ENCODE results near the gene SUCLA2.
A peak's percentile ranks its signal among the peaks of the same experiment; 100 is the strongest.
"Not testable (repeated sequence)": the region's sequence is repeated elsewhere in the genome, so short reads cannot be mapped to it uniquely, and the experiment has no call there.

SUCLA2 gene

GRCh38 chr13:47990920-47991466, 10.1 kb downstream of the SUCLA2 start:
- DNase-seq: no peak

- DNase-seq: no peak
Measured at GRCh38 chr13:47990427-47990826, 10.6 kb downstream of the SUCLA2 start.

- no peak for DNase-seq
Measured at GRCh38 chr13:47983070-47983469, 18.0 kb downstream of the SUCLA2 start.

- no peak for DNase-seq
Measured at GRCh38 chr13:47976325-47976724, 24.7 kb downstream of the SUCLA2 start.

- no peak for DNase-seq
Measured at GRCh38 chr13:47964863-47965262, 36.2 kb downstream of the SUCLA2 start.

GRCh38 chr13:47962237-47962636, 38.8 kb downstream of the SUCLA2 start:
- DNase-seq: no peak

- DNase-seq: no peak
Measured at GRCh38 chr13:47959468-47960247, 41.4 kb downstream of the SUCLA2 start.

- DNase-seq: no peak
Measured at GRCh38 chr13:47957073-47957472, 44.0 kb downstream of the SUCLA2 start.

GRCh38 chr13:47955836-47956235, 45.2 kb downstream of the SUCLA2 start:
- DNase-seq: peak; percentile 9

GRCh38 chr13:47949799-47950198, 51.3 kb downstream of the SUCLA2 start:
- DNase-seq: no peak

- DNase-seq: no peak
Measured at GRCh38 chr13:47945738-47946137, 55.3 kb downstream of the SUCLA2 start.

GRCh38 chr13:47945146-47945545, 55.9 kb downstream of the SUCLA2 start:
- not testable (repeated sequence) for DNase-seq

GRCh38 chr13:47934371-47934770, 66.7 kb downstream of the SUCLA2 start:
- DNase-seq: no peak

GRCh38 chr13:47932950-47933923, 67.8 kb downstream of the SUCLA2 start:
- DNase-seq: peak; percentile 79

GRCh38 chr13:47930649-47931165, 70.4 kb downstream of the SUCLA2 start:
- no peak for DNase-seq

- DNase-seq: no peak
Measured at GRCh38 chr13:47929156-47929555, 71.9 kb downstream of the SUCLA2 start.

GRCh38 chr13:47917022-47917574, 84.0 kb downstream of the SUCLA2 start:
- no peak for DNase-seq

- no peak for DNase-seq
Measured at GRCh38 chr13:47908197-47908902, 92.7 kb downstream of the SUCLA2 start.

GRCh38 chr13:47904891-47905290, 96.2 kb downstream of the SUCLA2 start:
- DNase-seq: no peak

GRCh38 chr13:47904241-47904640, 96.8 kb downstream of the SUCLA2 start:
- DNase-seq: peak; percentile 80

- DNase-seq: peak; percentile 81
Measured at GRCh38 chr13:47903836-47904235, 97.2 kb downstream of the SUCLA2 start.

GRCh38 chr13:47901441-47901840, 99.6 kb downstream of the SUCLA2 start:
- no peak for DNase-seq

All from inflammatory macrophage treated with lipopolysaccharide for 4 hours (primary cell).